GM12878 (cell line): ENCODE measurements around the gene PCDHGA6.

Experiments used
- ATF2 ChIP-seq: IDR thresholded peaks from 2 replicates; pipeline ENCODE4 v1.6.1; 2012; ENCODE audit warnings: low read length, inconsistent platforms
- BCL3 ChIP-seq: IDR thresholded peaks from 2 replicates; pipeline ENCODE4 v1.6.1; 2011; ENCODE audit warnings: borderline replicate concordance, low read depth, mild to moderate bottlenecking, moderate library complexity, low read length; ENCODE audit not compliant: insufficient read depth, poor library complexity, severe bottlenecking
- BCLAF1 ChIP-seq: fragments of 450-650 bp; IDR thresholded peaks from 2 replicates; pipeline ENCODE4 v1.6.1; 2017; ENCODE audit warnings: antibody characterized with exemption, mild to moderate bottlenecking, moderate library complexity
- CTCF ChIP-seq, 3 experiments: IDR thresholded peaks in 2 of 3; conservative IDR thresholded peaks in 1 of 3; 2 replicates each; pipeline ENCODE4 v1.5.1; 2011; ENCODE audit warnings: low read depth in 3 of 3, low read length in 3 of 3, mild to moderate bottlenecking in 3 of 3, control low read depth in 2 of 3, moderate library complexity in 2 of 3, inconsistent platforms in 1 of 3, mixed read lengths in 1 of 3; ENCODE audit not compliant: control insufficient read depth in 2 of 3, insufficient read depth in 1 of 3; ENCODE audit errors: extremely low read depth in 1 of 3
- CUX1 ChIP-seq: IDR thresholded peaks from 2 replicates; pipeline ENCODE4 v1.6.1; 2012; ENCODE audit warnings: improper control_type of control experiment, low read depth, low read length; ENCODE audit not compliant: insufficient replicate concordance
- ETV6 ChIP-seq, 2 experiments: fragments of 450-650 bp in 1 of 2; IDR thresholded peaks in 1 of 2; conservative IDR thresholded peaks in 1 of 2; 2 replicates each; pipeline ENCODE4 v1.6.1; 2014; ENCODE audit warnings: antibody characterized with exemption in 1 of 2, borderline replicate concordance in 1 of 2, low read depth in 1 of 2, mild to moderate bottlenecking in 1 of 2, moderate library complexity in 1 of 2
- JUNB ChIP-seq: IDR thresholded peaks from 2 replicates; pipeline ENCODE4 v1.6.1; 2016; ENCODE audit warnings: antibody characterized with exemption, mild to moderate bottlenecking
- NKRF ChIP-seq: fragments of 450-650 bp; conservative IDR thresholded peaks from 2 replicates; pipeline ENCODE4 v1.6.1; 2017; ENCODE audit warnings: mild to moderate bottlenecking, moderate library complexity
- SP1 ChIP-seq: IDR thresholded peaks from one replicate; pipeline ENCODE4 v1.6.1; 2011; ENCODE audit warnings: low read depth, low read length
- ZBTB4 ChIP-seq: fragments of 450-650 bp; formaldehyde crosslinking; IDR thresholded peaks from 2 replicates; pipeline ENCODE4 v1.4.0; 2022; ENCODE audit warnings: mild to moderate bottlenecking, moderate library complexity
- ZNF24 ChIP-seq: fragments of 450-650 bp; IDR thresholded peaks from 2 replicates; pipeline ENCODE4 v1.6.1; 2017; ENCODE audit warnings: antibody characterized with exemption, mild to moderate bottlenecking

- no peak for TF ChIP-seq ATF2
- no peak for TF ChIP-seq CTCF (IDR thresholded peaks at IDR 0.05 in 2 of 3, conservative IDR thresholded peaks at IDR 0.05 in 1 of 3; ENCODE audit: control insufficient read depth in 2 of 3, extremely low read depth in 1 of 3, insufficient read depth in 1 of 3, low read depth in 3 of 3, low read length in 3 of 3)
- TF ChIP-seq JUNB, result no peak
- no peak for TF ChIP-seq BCLAF1
- TF ChIP-seq ZBTB4 (CRISPR knock-in tag), result no peak
- TF ChIP-seq SP1, result no peak
- no peak for TF ChIP-seq CUX1
- TF ChIP-seq NKRF, result no peak
- TF ChIP-seq ZNF24, result no peak
- TF ChIP-seq BCL3, result no peak
- TF ChIP-seq ETV6 (conservative IDR thresholded peaks at IDR 0.05 in 1 of 2, IDR thresholded peaks at IDR 0.05 in 1 of 2; ENCODE audit: borderline replicate concordance in 1 of 2, low read depth in 1 of 2), result no peak
Observed at GRCh38 chr5:141351591-141351990, 22.1 kb upstream of the PCDHGA6 start.
